Fibroblast of lung (primary cell): ENCODE data around the gene GNAO1. TPM values are rescaled to one million over a fixed set of nuclear protein-coding genes. Genes with fewer than 3 reads are reported as not detected.

Experiments used
- DNase-seq, 2 donors: peaks; one replicate each; pipeline versions ENCODE4 v3.0.0 to v3.0.0-alpha.2; 2010; ENCODE audit warnings: low read depth in 2 of 2
- H2AFZ ChIP-seq: 2 replicates; pipeline ENCODE4 v1.5.1; 2012; ENCODE audit warnings: low read length, control low read depth, inconsistent platforms
- H3K27ac ChIP-seq: 2 replicates; pipeline ENCODE4 v1.5.1; 2011; ENCODE audit warnings: low read length, control low read depth; ENCODE audit not compliant: insufficient read depth
- H3K27me3 ChIP-seq: 2 replicates; pipeline ENCODE4 v1.5.1; 2011; ENCODE audit warnings: mild to moderate bottlenecking, low read length; ENCODE audit not compliant: control insufficient read depth, insufficient read depth
- H3K36me3 ChIP-seq: 2 replicates; pipeline ENCODE4 v1.5.1; 2011; ENCODE audit warnings: low read length; ENCODE audit not compliant: control insufficient read depth, insufficient read depth
- H3K4me1 ChIP-seq: 2 replicates; pipeline ENCODE4 v1.5.1; 2011; ENCODE audit warnings: low read length; ENCODE audit not compliant: control insufficient read depth, insufficient read depth; ENCODE audit errors: extremely low read depth
- H3K4me2 ChIP-seq: 2 replicates; pipeline ENCODE4 v1.5.1; 2011; ENCODE audit warnings: low read length, control low read depth; ENCODE audit not compliant: insufficient read depth; ENCODE audit errors: extremely low read depth
- H3K4me3 ChIP-seq, 4 experiments: fragments of 200-600 bp in 1 of 4; sonication (generic) in 1 of 4; replicated peaks in 1 of 4; 2 replicates each; pipeline ENCODE4 v1.5.1; 2011 to 2016; ENCODE audit warnings: low read length in 4 of 4, low read depth in 3 of 4, mild to moderate bottlenecking in 3 of 4, control low read depth in 2 of 4, inconsistent platforms in 1 of 4, mixed read lengths in 1 of 4; ENCODE audit not compliant: insufficient read depth in 1 of 4; ENCODE audit errors: control extremely low read depth in 1 of 4
- H3K79me2 ChIP-seq: 2 replicates; pipeline ENCODE4 v1.5.1; 2012; ENCODE audit warnings: mild to moderate bottlenecking, low read length, inconsistent platforms; ENCODE audit not compliant: control insufficient read depth, insufficient read depth
- H3K9ac ChIP-seq: 2 replicates; pipeline ENCODE4 v1.5.1; 2011; ENCODE audit warnings: mild to moderate bottlenecking, low read length, control low read depth; ENCODE audit not compliant: insufficient read depth
- H3K9me3 ChIP-seq: 2 replicates; pipeline ENCODE4 v1.5.1; 2012; ENCODE audit warnings: low read depth, low read length; ENCODE audit not compliant: control insufficient read depth, insufficient read depth
- H4K20me1 ChIP-seq: 2 replicates; pipeline ENCODE4 v1.5.1; 2011; ENCODE audit warnings: low read length; ENCODE audit not compliant: control insufficient read depth, insufficient read depth; ENCODE audit errors: extremely low read depth
- EZH2 ChIP-seq: IDR thresholded peaks from 2 replicates; pipeline ENCODE4 v1.5.1; 2012; ENCODE audit warnings: low read length, control low read depth, mild to moderate bottlenecking; ENCODE audit errors: missing control alignments
- polyA plus RNA-seq, 2 donors: library from polyadenylated mRNA; depleted of rRNA in 1 of 2; stranded (reverse) in 1 of 2; unstranded in 1 of 2; fragments of >200 nt; gene quantifications; 2 replicates each; pipeline ENCODE4 v1.2.1, GENCODE V29; 2011 to 2012; ENCODE audit warnings: missing spikeins in 1 of 2
- total RNA-seq: library from RNA; depleted of rRNA; stranded (reverse); fragments of >200 nt; gene quantifications from 2 replicates; pipeline ENCODE4 v1.2.1, GENCODE V29; 2014
- TF ChIP-seq, protein P1 (sequence below), 2 donors: IDR thresholded peaks in 1 of 2; conservative IDR thresholded peaks in 1 of 2; 1 replicate in 1 of 2; 2 replicates in 1 of 2; pipeline ENCODE4 v1.5.1; 2011 to 2012; ENCODE audit warnings: low read length in 2 of 2, control low read depth in 1 of 2, inconsistent platforms in 1 of 2, low read depth in 1 of 2, mild to moderate bottlenecking in 1 of 2

Gene GNAO1
- total and polyA plus RNA-seq, 2 donors (not counting 1 experiment from before 2014, with no cell fraction given): 0.14 to 0.17 TPM

DNA sequence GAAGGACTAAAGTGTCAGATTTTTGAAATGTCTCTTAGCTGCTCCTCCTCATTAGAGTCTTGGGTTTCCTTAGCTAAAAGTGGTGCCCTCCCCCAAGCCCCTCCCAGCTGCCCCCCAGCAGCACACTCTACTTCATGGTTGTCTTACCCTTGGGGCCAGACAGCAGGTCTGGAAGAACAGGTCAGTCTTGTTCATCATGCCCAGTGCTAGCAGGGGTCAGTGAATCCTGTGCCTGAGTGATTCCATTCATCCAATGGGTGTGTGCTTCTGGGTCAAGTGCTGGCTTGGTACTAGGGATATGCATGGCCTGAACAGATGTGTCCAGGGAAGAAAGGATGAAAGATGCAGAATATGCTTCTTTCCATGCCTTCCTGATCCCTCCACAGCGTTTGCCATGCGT lies 93.2 kb downstream of the GNAO1 start:
- Histone ChIP-seq H2AFZ (no peak overlapping the region), H3K36me3 (no peaks in the 10 kb centered on the region), H3K4me3 (no peak overlapping the region), H3K4me2 (no peak overlapping the region), H3K79me2 (no peaks in the 10 kb centered on the region), H3K27ac (no peak overlapping the region), H3K9me3 (no peaks in the 10 kb centered on the region), H3K9ac (no peak overlapping the region), H3K4me1 (no peaks in the 10 kb centered on the region), H4K20me1 (no peaks in the 10 kb centered on the region), H3K27me3 (peaks cover 2% of the 10 kb centered on the region)
- DNase-seq: no peak
- no peak for TF ChIP-seq EZH2
- TF ChIP-seq, protein P1, sequence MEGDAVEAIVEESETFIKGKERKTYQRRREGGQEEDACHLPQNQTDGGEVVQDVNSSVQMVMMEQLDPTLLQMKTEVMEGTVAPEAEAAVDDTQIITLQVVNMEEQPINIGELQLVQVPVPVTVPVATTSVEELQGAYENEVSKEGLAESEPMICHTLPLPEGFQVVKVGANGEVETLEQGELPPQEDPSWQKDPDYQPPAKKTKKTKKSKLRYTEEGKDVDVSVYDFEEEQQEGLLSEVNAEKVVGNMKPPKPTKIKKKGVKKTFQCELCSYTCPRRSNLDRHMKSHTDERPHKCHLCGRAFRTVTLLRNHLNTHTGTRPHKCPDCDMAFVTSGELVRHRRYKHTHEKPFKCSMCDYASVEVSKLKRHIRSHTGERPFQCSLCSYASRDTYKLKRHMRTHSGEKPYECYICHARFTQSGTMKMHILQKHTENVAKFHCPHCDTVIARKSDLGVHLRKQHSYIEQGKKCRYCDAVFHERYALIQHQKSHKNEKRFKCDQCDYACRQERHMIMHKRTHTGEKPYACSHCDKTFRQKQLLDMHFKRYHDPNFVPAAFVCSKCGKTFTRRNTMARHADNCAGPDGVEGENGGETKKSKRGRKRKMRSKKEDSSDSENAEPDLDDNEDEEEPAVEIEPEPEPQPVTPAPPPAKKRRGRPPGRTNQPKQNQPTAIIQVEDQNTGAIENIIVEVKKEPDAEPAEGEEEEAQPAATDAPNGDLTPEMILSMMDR (conservative IDR thresholded peaks at IDR 0.05 in 1 of 2, IDR thresholded peaks at IDR 0.05 in 1 of 2; ENCODE audit: low read depth in 1 of 2, low read length in 2 of 2): no peak

DNA sequence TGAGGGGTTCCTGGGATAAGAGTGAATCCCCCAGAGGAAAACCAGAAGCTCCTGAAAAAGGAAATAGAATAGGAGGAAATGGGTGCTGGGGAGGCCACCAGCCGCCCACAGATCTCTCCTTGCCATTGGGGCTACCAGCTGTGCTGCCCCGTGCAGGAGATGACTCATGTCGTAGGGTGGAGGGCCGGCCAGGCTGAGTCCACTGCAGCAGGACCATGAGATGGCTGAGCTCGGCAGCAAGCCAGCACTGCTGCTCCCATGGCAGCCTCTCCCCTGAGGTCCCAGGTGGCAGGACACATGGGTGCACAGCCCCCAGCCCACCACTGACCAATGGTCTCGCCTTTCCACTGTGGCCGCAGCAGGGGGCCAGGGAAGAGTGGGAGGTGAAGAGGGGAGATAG lies 95.5 kb downstream of the GNAO1 start:
- H3K27ac ChIP-seq: no peak overlapping the region
- no peaks in the 10 kb centered on the region for H3K36me3 ChIP-seq
- no peak overlapping the region for H3K4me3 ChIP-seq
- DNase-seq: peak in 1 of 2 donors; percentile 34
- peaks cover 2% of the 10 kb centered on the region for H3K27me3 ChIP-seq
- TF ChIP-seq, protein P1 (conservative IDR thresholded peaks at IDR 0.05 in 1 of 2, IDR thresholded peaks at IDR 0.05 in 1 of 2; ENCODE audit: low read depth in 1 of 2, low read length in 2 of 2): no peak
- H3K9ac ChIP-seq: no peak overlapping the region
- no peak overlapping the region for H3K4me2 ChIP-seq
- H4K20me1 ChIP-seq: no peaks in the 10 kb centered on the region
- H3K9me3 ChIP-seq: no peaks in the 10 kb centered on the region
- no peaks in the 10 kb centered on the region for H3K4me1 ChIP-seq
- no peak overlapping the region for H2AFZ ChIP-seq
- no peaks in the 10 kb centered on the region for H3K79me2 ChIP-seq

DNA sequence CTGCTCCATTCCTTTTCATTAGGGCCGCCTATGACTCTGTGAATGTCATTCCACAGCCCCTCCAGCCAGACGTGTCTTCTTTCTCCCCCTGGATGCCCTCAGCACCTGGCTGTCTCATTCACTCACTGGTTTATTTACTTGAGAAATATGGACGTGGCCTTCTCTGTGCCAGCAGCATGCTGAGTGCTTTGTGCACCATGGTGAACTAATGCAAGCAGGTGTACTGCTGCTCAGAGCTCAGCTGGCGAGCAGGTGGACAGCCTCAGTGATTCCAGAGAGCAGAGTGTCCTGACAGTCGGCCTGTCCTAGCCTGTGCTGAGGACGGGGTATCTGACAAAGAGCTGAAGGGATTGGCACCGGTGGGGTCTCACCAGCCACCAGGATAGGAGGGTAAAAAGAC lies 96.7 kb downstream of the GNAO1 start:
- Histone ChIP-seq H3K27ac (no peak overlapping the region), H2AFZ (no peak overlapping the region), H3K27me3 (peaks cover 2% of the 10 kb centered on the region), H3K9ac (no peak overlapping the region), H4K20me1 (no peaks in the 10 kb centered on the region), H3K4me2 (no peak overlapping the region), H3K4me3 (no peak overlapping the region), H3K9me3 (no peaks in the 10 kb centered on the region), H3K36me3 (no peaks in the 10 kb centered on the region), H3K79me2 (no peaks in the 10 kb centered on the region), H3K4me1 (no peaks in the 10 kb centered on the region)
- no peak for TF ChIP-seq EZH2
- TF ChIP-seq, protein P1 (conservative IDR thresholded peaks at IDR 0.05 in 1 of 2, IDR thresholded peaks at IDR 0.05 in 1 of 2; ENCODE audit: low read depth in 1 of 2, low read length in 2 of 2): no peak
- DNase-seq: no peak
